WERI-Rb-1 (cell line): ENCODE results near the gene PNPLA1.

ENCODE experiments used
- DNase-seq: peaks from one replicate; pipeline ENCODE4 v3.0.0-alpha.2; 2020
- H3K27ac ChIP-seq: fragments of 250-450 bp; sonication (Bioruptor Pico); 2 replicates; pipeline ENCODE4 v1.5.1; 2020; ENCODE audit warnings: mild to moderate bottlenecking, moderate library complexity
- H3K27me3 ChIP-seq: fragments of 250-450 bp; sonication (Bioruptor Pico); 2 replicates; pipeline ENCODE4 v1.5.1; 2021; ENCODE audit warnings: mild to moderate bottlenecking, low read depth, moderate library complexity; ENCODE audit not compliant: insufficient read depth, severe bottlenecking
- H3K36me3 ChIP-seq: fragments of 250-450 bp; sonication (Bioruptor Pico); 2 replicates; pipeline ENCODE4 v1.5.1; 2020; ENCODE audit warnings: mild to moderate bottlenecking, moderate library complexity
- H3K4me3 ChIP-seq: 2 replicates; pipeline ENCODE4 v1.5.1; 2011; ENCODE audit warnings: low read depth, mild to moderate bottlenecking, control low read depth, low read length
- H3K9me3 ChIP-seq: fragments of 250-450 bp; sonication (Bioruptor Pico); 2 replicates; pipeline ENCODE4 v1.5.1; 2021; ENCODE audit warnings: mild to moderate bottlenecking, moderate library complexity; ENCODE audit not compliant: severe bottlenecking
- TF ChIP-seq, protein P1 (sequence below): IDR thresholded peaks from 2 replicates; pipeline ENCODE4 v1.5.1; 2011; ENCODE audit warnings: low read depth, mild to moderate bottlenecking, control low read depth, inconsistent platforms, low read length

Gene PNPLA1

GRCh38 chr6:36232172-36232571 is 37.7 kb upstream of the PNPLA1 start:
- Histone ChIP-seq H3K27ac (no peak overlapping the region), H3K27me3 (no peaks in the 10 kb centered on the region), H3K36me3 (peaks cover 67% of the 10 kb centered on the region), H3K9me3 (no peaks in the 10 kb centered on the region), H3K4me3 (no peak overlapping the region)
- TF ChIP-seq, protein P1, sequence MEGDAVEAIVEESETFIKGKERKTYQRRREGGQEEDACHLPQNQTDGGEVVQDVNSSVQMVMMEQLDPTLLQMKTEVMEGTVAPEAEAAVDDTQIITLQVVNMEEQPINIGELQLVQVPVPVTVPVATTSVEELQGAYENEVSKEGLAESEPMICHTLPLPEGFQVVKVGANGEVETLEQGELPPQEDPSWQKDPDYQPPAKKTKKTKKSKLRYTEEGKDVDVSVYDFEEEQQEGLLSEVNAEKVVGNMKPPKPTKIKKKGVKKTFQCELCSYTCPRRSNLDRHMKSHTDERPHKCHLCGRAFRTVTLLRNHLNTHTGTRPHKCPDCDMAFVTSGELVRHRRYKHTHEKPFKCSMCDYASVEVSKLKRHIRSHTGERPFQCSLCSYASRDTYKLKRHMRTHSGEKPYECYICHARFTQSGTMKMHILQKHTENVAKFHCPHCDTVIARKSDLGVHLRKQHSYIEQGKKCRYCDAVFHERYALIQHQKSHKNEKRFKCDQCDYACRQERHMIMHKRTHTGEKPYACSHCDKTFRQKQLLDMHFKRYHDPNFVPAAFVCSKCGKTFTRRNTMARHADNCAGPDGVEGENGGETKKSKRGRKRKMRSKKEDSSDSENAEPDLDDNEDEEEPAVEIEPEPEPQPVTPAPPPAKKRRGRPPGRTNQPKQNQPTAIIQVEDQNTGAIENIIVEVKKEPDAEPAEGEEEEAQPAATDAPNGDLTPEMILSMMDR: no peak
- no peak for DNase-seq

DNA sequence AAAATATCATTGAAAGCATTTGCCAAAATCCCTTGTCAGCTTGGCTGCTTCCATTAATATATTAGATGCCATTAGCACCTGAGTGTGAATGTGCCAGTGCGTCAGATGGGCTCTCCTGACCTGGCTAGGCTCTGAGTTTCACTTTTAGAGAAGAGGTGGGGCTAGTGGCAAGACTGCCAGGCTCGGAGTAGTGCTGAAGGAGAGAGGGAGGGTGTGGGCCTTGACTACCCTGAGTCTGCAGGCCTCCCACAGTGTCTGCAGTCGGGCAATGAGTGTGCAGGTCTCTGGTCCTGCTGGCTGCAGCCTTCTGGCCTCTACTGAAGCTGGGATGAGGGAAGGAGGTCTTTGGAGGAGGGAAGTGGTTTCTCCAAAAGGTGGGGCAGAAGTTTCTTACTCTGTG is 34.6 kb upstream of the PNPLA1 start:
- Histone ChIP-seq H3K27me3 (no peaks in the 10 kb centered on the region), H3K4me3 (no peak overlapping the region), H3K9me3 (no peaks in the 10 kb centered on the region), H3K27ac (no peak overlapping the region), H3K36me3 (peaks cover 35% of the 10 kb centered on the region)
- TF ChIP-seq, protein P1: no peak
- DNase-seq: no peak

DNA sequence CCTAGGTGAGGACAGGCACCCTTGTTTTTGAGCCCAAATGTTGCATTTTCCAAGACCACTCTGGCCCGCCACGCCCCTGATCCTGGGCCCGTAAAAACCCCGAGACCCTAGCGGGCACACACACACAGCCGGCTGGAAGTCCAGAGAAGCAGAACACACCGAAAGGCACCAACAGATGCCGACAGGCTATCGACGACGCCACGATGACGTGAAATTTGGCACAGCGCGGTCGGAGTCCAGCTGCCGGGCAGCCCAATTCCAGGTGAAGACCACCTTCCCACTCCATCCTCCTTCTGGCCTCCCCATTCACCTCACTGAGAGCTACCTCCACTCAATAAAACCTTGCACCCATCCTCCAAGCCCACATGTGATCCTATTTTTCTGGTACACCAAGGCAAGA is 34.0 kb upstream of the PNPLA1 start:
- Histone ChIP-seq H3K36me3 (peaks cover 30% of the 10 kb centered on the region), H3K4me3 (no peak overlapping the region), H3K27me3 (no peaks in the 10 kb centered on the region), H3K27ac (0 out of 2 replicates have a peak overlapping the region, but pooled peaks have one; percentile 2), H3K9me3 (no peaks in the 10 kb centered on the region)
- TF ChIP-seq, protein P1: no peak
- DNase-seq: no peak

DNA sequence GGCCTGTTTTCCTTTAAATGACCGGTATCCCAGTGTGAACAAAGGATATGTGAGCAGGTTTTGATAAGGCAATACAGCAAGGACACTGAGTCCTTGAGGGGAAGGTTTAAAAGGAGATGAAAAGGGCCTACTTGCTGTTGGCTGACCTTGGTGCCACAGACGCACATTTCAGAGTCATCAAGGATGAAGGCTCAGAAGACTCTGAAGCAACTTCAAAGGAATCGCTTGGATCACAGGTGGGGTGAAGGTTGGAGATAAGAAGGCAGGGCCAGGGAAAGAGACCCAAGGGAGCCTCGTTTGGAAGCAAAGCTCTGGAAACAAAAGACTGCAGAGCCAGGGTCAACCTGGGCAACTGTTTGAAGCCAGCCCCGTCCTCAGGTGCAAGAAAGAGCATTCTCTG is 30.1 kb upstream of the PNPLA1 start:
- DNase-seq: no peak

DNA sequence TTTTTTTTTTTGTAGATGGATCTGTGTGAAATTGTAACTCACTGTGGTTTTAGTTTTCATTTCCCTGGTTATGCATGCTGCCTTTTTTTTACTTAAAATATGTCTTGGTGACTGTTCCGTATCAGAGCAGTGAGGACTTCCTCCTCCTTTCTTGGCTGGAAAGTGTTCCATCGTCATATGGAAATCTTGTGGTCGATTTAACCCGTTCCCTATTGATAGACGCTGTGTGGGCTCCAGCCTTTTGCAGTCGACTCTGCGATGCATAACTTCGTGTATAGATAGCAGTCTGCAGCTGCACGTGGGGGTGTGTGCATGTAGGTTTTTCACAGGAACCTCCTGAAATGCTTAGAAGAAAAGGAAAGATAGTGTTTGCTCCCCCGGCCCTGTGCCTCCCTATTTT is 28.1 kb upstream of the PNPLA1 start:
- Histone ChIP-seq H3K27ac (no peak overlapping the region), H3K27me3 (no peaks in the 10 kb centered on the region), H3K4me3 (no peak overlapping the region), H3K36me3 (no peaks in the 10 kb centered on the region), H3K9me3 (no peaks in the 10 kb centered on the region)
- no peak for DNase-seq
- TF ChIP-seq, protein P1: no peak

More for the DNA sequence above, 30.1 kb upstream of the PNPLA1 start:
- Histone ChIP-seq H3K9me3 (no peaks in the 10 kb centered on the region), H3K36me3 (no peaks in the 10 kb centered on the region), H3K27me3 (no peaks in the 10 kb centered on the region), H3K4me3 (no peak overlapping the region), H3K27ac (no peak overlapping the region)
- TF ChIP-seq, protein P1: no peak

GRCh38 chr6:36242161-36242560 is 27.7 kb upstream of the PNPLA1 start:
- Histone ChIP-seq H3K36me3 (no peaks in the 10 kb centered on the region), H3K27me3 (no peaks in the 10 kb centered on the region), H3K4me3 (no peak overlapping the region), H3K27ac (no peak overlapping the region), H3K9me3 (no peaks in the 10 kb centered on the region)
- TF ChIP-seq, protein P1: no peak
- DNase-seq: no peak
